GM21723 (cell line): ENCODE results near the gene SLC6A11.

Source experiments
- ATAC-seq: cut with Tn5 transposase; IDR thresholded peaks from one replicate; pipeline ENCODE4 v1.9.1; 2021; ENCODE audit warnings: mild to moderate bottlenecking, moderate library complexity; ENCODE audit not compliant: unreplicated experiment

SLC6A11 gene

GRCh38 chr3:10816019-10816862 is at the start of gene SLC6A11:
TSS of gene SLC6A11 (plus strand) at chr3:10816228. CDS start at chr3:10816266, 38 bp downstream.
- no peak for ATAC-seq

GRCh38 chr3:10768708-10769394 is 47.2 kb upstream of the SLC6A11 start:
- no peak for ATAC-seq

- ATAC-seq: no peak
Measured at GRCh38 chr3:10770547-10770946, 45.5 kb upstream of the SLC6A11 start.

GRCh38 chr3:10770981-10771380 is 45.0 kb upstream of the SLC6A11 start:
- ATAC-seq: no peak

GRCh38 chr3:10771486-10772270 is 44.4 kb upstream of the SLC6A11 start:
- ATAC-seq: no peak

GRCh38 chr3:10772271-10773161 is 43.5 kb upstream of the SLC6A11 start:
- ATAC-seq: no peak

- no peak for ATAC-seq
Measured at GRCh38 chr3:10774129-10774670, 41.8 kb upstream of the SLC6A11 start.

GRCh38 chr3:10774825-10775224 is 41.2 kb upstream of the SLC6A11 start:
- no peak for ATAC-seq

- ATAC-seq: no peak
Measured at GRCh38 chr3:10775259-10775658, 40.8 kb upstream of the SLC6A11 start.

- ATAC-seq: no peak
Measured at GRCh38 chr3:10775828-10776227, 40.2 kb upstream of the SLC6A11 start.

GRCh38 chr3:10777627-10778026 is 38.4 kb upstream of the SLC6A11 start:
- no peak for ATAC-seq

GRCh38 chr3:10778492-10779292 is 37.3 kb upstream of the SLC6A11 start:
- no peak for ATAC-seq

- no peak for ATAC-seq
Measured at GRCh38 chr3:10779293-10779805, 36.7 kb upstream of the SLC6A11 start.

GRCh38 chr3:10780243-10780642 is 35.8 kb upstream of the SLC6A11 start:
- ATAC-seq: no peak

- no peak for ATAC-seq
Measured at GRCh38 chr3:10780922-10781321, 35.1 kb upstream of the SLC6A11 start.

GRCh38 chr3:10781981-10782380 is 34.0 kb upstream of the SLC6A11 start:
- ATAC-seq: no peak

GRCh38 chr3:10783360-10784351 is 32.4 kb upstream of the SLC6A11 start:
- ATAC-seq: no peak

- ATAC-seq: no peak
Measured at GRCh38 chr3:10786640-10787039, 29.4 kb upstream of the SLC6A11 start.
